Fibroblast of skin of back (primary cell): ENCODE measurements around the gene RERE.

Experiments used
- DNase-seq: peaks from one replicate; pipeline ENCODE4 v3.0.0-alpha.2; 2013

The RERE gene

DNA sequence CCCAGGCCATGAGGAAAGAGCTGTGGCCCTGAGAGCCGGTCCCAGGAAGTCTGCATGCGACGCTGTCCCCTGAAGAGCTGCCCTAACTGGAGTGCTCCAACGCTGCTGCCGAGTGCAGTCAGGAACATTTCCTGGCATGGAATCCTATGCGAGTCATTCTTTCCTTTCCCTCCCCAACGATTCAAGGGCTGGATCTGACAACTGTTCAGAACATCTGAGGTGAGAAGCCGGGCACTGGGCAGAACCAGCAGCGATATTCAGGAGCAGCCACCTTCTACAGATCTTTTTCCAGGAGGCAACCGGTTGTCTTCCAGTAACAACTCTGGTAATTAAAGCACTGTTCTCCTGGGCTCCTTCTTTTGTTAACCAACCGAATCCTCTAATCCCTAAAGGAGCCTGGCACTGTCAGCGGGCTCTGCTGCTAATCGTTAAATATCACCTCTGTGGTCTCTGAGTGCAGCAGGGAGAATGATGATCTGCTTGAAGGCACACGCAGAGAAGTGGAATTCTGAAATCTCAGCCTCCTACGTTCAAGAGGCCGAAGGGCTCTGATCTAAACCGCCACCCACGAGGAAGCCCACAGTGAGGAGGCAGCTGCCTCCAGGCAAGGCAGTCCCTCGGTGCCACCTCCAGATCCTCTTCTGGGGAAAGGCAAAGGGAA lies 443.7 kb downstream of the RERE start:
- DNase-seq: peak; percentile 82

DNA sequence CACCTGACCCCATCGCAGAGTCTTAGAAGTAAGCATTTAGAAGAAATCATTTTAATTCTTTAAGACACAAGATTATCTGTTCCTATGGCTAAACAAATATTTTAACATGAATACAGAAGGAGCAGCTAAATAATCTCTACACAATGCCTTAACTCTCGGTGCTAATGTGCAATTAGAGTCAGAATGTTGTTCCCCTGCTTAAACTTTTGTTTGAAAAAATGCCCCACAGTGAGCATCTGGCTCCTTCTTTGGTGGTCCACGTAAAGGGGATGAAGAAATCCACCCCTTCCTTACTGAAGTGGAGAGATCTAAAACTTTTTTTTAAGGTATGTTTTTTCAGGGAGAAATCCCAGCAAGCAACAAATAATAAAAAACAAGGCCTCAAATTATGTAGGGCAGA lies 444.3 kb downstream of the RERE start:
- DNase-seq: no peak

DNA sequence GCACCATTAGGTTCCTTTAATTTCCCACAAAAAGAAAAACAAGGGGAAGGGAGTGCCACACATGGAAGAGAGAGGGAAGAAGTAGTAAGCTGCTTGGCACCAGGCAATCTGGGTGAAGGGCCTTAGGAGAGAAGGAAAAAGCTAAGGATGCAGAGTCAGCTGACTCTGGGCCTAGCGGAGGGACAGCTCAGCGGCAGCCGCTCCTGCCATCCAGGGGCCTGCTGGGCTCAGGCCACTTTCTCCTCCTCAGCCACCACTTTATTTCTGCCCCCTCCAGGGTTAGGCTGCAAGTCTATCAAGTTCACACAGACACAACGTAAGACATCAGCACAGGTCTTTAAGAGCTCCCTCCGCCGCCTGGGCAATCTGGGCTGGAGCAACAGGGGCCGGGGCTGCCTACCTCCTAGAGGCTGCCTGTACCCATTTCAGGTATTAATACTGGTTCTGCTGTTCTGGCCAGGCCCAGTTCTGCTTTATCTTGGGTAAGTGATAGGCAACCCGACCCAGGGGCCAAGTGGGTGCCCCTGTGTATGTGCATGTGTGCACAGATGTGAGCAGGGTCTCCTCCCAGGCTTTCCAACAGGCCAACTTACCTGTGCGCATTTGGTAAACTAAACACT lies 446.0 kb downstream of the RERE start:
- DNase-seq: no peak

DNA sequence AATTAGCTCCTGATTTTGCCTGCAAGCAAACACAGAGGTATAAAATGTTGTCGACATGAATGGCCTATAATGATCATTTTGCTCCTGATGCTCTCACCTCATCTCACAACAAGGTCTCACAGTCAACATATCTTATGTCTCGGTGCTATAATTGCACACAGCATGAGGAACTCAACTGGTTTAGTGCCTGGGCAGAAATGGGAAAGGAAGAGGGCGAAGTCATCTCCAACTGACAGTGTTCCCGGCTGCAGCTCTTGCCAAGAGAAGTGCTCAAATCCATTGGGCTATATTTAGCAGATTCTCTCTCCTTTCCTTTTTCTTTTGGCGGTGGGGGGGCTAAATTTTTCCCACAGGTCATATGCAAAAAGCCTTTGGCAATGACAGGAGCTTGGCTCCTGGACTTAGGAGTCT lies 446.5 kb downstream of the RERE start:
- peak; percentile 57 for DNase-seq

DNA sequence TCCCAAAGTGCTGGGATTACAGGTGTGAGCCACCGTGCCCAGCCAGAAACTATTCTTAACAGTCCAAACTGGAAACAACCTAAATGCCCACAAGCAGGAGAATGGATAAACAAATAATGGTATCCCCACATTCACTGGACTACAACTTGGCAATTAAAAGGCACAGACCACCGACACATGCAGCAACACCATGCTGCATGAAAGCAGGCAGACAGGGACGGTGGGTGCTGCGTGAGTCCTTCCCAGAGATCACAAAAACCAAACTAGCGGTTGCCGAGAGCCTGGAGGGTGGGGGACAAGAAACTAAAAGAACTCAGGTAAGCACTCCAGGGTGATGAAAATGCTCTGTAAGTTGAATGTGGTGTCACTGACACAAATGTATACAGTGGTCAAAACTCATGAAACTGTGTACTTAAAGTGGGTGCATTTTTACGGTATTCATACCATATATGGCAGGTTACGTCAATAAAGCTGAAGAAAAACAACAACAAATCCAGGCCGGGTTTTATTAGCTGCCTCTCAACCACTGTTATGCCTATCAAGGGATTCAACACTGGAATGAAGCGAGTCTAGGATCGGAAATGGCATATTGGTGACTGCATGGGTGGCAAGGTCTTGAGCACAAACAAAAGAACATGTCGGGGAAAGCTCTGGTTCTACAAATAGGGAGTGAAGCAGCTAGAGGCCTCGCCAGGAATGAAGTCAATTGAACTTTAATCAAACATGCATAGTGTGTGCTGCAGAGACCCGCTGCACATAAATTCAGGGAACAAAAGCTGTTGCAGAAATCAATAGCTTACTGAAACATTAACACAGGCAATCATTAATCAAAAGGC lies 447.2 kb downstream of the RERE start:
- DNase-seq: peak; percentile 89

DNA sequence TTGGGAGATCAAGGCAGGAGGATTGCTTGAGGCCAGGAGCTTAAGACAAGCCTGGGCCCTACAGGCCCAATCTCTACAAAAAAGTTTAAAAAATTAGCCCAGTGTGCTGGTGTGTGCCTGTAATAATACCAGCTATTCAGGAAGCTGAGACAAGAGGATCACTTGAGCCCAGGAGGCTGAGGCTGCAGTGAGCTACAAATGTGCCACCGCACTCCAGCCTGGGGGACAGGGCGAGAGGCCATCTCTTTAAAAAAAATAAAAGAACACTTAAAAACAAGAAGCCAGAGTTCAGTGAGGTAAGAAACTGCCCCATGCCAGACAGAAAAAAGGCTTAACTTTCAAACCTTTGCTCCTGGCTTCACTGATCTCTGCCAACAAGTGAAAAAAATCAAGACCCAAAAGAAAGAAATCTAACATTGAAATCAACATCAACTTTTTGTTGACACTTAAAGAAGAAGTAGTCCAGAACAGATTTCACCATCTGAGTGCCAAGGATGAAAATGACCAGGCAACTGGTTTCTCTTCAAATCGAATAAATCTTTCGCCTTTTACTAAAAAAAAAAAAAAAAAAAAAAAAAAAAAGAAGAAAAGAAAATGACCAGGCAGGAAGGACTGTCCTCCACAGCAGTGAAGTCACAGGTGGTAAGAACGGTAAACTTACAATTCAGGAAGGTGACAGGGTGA lies 448.3 kb downstream of the RERE start:
- DNase-seq: no peak

DNA sequence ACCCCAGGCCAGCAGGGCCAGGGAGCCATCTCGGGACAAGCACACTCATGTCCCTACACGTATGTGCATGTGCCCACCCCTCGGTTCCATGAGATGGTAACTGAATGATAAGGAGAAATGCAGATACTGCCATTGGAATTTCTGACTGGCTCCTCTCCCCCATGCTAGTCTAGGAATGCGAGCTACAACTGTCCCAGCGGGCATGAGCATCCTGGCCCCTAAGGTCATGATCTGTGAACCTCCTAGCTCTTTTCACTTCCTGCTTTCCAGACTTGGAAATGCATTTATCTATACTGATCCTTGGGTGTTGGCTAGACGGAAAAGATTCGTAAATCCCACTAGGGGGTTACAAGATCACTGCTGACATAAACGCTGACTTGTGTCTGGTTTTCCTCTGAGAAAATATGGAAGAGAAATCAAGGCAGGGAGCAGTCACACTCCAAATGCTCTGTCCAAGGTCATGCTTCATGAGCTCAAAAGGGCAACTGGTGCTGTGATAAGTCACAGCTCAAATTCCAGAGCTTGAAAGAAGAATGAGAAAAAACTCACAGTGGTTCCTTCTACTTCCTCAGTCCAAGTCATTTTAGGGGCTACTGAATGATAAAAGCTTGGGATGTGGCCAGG lies 449.8 kb downstream of the RERE start:
- DNase-seq: no peak

DNA sequence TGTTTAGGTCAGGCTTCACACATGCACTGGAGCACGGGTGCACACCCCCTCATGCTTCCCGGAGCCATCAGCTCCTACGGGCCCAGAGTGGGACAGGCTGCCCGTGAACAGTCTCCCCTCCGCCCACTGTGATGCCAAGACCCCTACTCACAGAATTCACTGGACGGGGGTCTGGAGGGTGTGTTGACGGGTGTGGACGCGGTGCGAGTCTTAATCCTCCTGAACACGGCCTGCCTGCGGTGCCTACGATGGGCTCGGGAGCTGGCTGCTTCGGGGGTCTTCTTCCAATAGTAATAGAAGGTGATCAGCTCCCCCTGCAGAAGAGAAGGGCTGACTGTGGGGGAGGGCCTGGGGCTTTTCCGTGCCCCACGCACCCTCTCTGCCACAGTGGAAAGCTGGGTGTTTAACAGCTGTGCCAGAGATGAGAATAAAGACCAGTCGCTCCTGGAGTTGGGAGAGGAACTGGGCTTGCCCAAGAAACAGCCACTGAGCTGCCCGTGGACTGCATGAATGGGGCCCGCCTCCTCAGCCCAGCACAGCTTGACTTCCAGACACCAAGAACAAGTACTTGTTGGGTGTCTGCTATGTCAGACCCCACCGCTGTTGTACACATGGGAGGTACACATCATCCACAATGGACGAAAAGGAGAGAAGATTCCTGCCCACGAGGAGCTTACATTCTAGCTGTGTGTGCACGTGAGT lies 451.6 kb downstream of the RERE start:
- DNase-seq: no peak

DNA sequence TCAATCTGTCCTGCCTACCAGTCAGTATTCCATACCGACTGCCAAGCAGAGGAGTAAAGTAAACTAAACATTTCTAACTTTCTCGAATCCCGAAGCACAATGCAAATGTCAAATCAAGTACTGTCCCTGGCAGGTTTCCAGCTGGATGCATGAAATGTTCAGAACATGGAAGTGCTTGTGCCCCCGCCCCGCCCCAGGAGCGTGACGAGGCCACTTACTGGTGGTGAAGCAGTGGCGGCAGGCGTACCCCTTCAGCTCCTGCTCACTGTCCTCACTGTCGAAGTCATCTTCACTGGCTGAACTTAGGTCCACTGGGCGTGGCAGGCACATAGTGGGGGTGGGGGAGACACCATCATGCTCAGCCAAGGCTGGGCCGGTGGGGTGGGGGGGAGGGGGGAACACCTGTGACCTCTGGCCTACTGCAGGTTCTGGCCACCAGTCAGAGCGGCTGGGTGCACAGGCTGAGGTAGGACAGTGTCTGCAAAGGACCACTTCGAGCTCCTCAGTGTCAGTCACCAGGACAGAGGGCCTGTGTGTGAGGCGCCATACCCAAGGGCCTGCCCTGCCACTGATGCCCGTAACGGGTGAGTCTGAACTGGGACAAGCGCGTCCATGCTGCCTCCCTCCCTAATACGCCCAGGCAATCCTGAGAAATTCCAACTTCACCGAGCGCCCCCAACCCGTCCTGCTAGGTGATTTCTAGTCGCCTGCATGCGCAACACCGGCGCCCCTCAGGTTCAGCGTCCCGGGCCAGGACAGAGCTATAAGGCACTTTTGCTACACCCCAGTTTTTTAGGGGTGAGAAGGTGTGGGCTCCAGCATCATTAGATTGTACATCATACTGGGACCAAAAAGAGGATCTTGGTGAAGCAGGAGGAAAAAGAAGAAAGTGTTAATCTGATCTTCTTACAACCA lies 452.7 kb downstream of the RERE start:
- no peak for DNase-seq

DNA sequence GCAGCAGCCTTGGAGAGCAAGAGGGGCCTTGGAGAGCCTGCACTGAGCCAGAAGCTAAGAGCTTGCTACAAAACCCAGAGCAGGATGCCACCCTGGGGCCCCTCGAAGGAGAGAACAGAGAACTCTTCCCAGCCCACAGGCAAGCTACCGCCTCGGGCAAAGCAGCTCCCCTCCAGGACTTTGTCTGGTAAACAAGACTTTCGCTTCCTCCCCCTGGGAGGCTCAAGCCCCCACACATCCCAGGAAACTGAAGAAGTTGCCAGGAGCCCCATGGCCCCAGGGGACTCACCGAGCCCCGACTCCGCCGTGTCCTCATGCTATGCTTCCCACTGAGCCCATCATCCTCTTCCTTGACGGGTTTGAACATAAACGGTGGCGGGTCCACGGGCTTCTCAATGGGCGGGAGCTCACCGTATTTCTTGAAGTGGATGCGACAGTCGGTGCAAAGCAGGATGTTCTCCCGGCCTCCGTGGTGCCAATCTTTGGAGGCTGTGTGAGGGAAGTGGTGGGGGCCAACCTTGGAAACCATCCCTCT lies 453.6 kb downstream of the RERE start:
- DNase-seq: no peak

DNA sequence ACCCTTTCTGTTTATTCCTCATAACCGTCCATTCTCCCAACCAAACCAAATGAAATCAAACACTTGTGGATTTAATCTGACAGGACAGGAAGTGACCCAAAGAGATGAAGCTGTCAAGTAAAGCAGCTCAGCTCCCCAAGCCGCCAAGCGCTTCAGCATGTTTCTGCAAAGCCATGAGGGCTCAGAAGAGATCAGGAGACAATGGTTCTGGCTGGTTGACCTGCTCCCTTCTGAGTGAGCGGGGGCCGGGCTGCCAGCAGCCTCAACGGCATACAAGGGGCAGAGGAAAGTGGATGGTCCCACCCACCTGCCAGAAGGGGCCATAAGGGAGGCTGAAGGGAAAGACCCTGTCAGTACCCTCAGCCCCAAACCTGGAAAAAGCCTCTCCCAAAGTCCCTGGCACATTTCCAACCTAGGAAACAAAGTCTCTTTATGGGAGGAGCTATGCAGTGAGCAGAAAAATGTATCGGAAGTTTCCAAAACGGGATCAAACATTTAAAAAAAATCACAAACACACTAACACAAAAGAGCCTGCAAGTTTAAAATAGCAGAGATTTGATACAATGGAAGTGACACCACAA lies 454.2 kb downstream of the RERE start:
- no peak for DNase-seq

DNA sequence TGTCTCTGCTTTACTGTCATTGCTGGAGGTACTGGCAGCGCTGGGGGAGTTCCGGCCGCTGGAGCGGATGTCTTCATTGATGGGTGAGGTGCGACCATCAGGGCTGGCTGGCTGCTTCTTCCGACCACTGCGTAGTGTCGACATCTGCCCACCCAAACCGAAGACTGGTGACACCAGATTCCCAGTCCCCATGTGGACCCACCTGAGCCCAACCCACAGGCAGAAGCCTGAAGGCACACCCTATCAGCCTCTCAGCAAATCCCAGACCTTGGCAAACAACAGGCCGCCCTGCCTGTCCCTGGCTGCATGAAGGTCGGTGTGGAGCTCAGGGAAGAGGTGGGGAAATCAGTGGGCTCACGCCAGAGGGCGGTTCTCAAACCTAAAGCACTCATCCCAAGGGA lies 454.7 kb downstream of the RERE start:
- DNase-seq: no peak

DNA sequence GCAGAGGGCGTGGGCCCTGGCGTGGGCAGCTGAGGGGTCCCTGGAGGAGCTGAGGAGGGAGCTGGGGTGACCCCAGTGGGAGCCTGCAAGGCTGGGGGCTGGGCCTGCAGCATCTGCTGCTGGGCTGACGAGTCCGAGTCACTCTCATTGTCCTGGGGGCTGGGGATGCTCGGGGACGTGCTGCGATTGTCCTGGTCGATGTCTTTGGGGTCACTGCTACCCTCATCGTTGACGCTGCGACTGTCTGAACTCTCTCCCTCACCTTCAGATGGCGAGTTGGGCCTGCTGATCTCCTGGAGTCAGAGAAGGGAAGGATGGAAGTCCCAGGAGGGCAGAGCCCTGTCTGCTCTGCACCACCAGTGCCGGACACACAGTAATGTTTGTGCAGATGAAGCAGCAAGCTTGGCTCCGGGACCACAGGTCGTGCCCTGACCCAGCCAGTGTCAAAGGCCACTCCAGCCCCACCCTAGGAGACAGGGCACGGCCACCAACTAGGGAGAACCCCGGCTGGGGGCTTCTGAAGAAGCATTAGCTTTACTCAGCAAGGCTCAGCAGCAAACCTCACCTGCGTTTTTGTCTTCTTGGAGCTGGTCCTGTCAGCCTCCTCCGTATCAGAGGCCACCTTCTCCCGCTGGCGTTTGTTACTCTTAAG lies 456.1 kb downstream of the RERE start:
- DNase-seq: no peak

DNA sequence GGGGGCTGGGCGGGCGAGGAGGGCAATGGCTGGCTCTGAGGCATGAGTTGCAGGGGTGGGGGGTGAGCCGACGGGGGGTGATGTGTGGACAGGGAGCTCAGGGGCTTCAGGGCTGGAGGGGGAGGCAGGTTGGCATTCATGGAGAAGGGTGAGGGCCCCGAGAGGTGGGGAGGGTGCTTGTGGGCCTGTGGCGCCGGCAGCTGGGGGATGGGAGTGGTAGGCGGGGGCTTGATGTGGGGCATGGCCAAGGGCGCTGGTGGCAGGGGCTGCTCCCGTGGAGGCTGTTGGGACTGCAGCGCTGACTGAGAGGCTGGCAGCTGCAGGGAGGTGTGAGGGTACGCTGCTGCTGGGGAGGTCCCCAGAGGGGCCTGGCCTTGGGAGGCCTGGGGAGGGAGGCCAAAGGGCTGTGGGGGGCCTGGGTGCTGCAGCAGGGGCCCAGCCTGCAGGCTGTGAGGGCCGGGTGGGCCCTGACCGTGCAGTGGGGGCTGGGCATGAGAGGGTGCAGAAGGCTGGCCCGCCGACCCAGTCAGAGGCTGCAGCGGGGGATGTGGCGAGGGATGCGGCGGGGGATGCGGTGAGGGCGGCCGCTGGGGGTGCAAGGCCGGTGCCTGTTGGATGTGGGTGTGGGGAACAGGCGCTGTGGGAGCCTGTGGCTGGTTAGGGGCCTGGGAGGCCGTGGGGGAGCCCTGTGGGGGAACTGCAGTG lies 456.8 kb downstream of the RERE start:
- DNase-seq: no peak

DNA sequence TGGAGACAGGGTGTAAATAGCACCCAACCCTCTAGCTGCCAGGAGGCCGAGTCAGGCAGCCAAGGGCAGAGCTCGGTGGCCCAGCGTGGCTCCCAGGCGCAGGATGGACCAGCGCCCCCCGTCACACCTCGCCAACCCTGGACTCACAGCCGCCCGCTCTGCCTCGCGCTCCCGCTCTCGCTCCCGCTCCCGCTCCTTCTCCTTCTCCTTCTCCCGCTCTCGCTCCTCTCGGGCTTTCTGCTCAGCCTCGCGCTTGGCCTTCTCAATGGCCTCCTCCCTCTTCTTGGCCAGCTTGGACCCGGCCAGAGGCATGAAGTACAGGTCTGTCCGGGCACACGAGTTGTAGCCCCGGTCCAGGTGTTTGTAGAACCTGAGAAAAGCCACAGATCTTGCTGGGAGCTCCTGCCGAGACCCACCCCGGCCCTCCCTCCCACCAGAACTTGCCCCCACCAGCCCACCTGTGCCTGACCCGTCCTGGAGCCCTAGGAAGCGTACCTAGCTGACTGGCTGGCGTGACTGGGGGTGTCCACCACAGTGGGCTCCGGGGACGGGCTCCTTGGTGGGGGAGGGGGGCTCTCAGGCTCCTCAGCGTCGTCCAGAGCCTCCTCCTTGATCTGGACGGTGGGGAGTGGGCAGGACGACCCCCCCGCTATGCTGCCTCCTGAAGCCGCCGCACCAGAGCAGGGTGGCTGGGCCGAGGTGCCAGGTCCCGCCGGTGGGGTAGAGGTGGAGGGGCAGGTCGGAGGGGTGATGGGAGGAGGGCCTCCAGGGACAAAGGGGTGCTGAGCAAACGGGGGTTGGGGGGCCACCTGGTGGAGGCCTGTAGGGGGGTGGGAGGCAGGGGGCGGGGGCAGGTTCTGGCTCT lies 457.6 kb downstream of the RERE start:
- no peak for DNase-seq

DNA sequence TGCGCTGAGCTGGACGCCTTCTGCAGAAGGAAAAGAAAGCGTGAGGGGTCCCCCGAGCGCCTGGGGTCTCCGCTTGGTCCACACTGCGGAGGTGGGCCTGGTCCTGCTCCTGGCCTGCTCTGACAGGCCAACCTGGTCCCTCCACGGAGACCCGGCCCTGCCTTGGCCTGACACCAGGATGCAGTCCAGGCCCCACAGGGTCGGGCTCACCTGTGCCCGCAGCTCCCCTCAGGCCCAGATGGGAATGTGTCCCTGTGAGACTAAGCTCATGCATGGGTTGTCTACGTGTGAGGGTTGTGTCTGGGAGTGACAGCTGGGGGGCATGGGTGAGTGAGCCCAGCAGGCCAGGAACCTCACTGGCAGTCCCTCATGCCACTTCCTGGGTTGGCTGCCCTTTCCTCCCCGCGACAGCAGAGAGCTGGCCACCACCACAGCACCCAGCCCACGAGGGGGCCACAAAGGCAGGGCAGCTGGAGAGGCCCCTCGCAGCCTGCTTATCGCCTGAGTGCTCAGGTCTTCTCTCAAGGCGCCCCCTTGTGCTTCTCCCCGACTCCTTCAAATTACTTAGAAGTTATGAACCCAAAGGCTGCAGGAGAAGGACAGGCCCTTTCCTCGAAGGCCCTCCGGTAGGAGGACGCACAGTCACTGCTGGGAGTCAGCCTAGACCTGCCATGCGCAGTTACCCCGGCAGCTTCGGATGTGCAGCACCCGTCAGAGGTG lies 458.4 kb downstream of the RERE start:
- DNase-seq: no peak

DNA sequence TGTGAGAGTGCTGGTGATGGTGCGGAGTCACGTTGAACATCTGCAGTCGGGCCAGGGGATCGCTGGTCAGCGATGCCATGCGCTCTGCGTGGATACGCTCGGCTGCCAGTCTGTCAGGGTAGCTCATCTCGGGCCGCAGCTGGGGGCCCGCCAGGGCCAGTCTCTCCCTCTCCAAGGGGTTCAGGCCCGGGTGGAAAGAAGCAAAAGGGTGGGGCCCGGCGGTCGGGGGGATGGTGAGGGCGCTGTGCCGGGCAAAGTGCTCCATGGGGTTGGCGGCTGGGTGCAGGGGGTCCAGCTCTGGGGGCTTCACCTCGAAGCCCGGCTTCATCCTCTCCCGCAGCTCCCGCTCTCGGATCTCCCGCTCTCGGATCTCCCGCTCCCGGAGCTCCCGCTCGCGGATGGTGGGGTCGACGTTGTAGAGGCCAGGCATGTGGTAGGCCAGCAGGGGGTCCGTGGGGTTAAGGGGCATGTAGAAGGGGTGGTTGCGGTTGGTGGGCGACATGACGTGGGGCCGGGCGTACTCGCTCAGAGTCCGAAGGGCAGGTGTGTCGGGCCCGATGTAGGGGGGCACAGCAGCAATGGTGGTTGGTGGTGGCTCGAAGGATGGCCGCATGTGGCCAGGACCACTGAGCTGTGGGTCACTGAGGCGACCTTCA lies 459.1 kb downstream of the RERE start:
- DNase-seq: no peak
